Measurements from ENCODE around the gene KCNE4.

KCNE4 gene

DNA sequence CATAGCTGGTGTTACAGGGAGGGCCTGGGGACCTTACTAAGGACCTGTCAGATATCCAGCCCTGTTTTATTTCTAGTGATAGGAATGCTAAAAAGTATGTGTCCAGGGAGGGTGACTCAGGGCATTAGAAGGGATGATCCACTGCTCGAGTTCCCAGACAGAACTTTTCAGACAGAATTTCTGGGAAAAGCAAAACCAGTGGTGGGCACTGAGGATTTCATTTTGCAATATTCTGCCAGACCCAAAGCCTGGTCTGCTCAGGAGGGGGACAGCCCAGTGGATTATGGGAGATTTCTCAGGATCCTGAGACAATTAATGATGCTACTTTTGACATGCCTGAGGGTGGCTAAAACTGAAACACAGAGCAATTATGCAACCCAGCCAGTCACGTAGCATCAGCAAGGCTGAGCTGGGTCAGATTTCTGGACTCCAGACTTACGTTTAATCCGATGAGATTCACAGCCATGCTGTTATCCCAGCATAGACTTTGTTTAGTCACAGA, 4.7 kb upstream of the KCNE4 start:
- ATAC-seq: no peak
- Mint-ChIP-seq H3K27ac (no peak overlapping the region), H3K36me3 (no peaks in the 10 kb centered on the region), H3K4me1 (no peaks in the 10 kb centered on the region), H3K27me3 (peaks cover 8% of the 10 kb centered on the region), H3K4me3 (no peak overlapping the region), H3K9me3 (no peaks in the 10 kb centered on the region)

DNA sequence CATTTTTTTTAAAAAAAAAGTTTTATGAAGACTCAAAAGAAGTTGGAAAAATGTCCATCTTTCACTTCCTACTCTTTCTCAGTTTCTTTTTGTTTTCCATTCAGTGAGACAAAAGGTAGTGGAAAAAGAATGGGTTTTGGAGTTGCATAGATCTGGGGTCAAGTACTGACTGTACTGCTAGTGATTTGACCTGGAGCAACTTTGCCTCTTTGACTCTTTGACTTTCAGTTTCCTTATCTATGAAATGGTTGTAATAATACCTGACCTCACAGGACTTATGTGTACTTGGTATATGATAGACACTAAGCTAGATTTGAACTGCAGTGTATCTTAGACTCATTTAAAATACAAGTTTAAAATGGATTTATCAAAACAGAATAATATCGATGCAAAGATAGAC, 3.5 kb upstream of the KCNE4 start:
- no peak overlapping the region for H3K4me3 Mint-ChIP-seq
- H3K36me3 Mint-ChIP-seq: no peaks in the 10 kb centered on the region
- no peaks in the 10 kb centered on the region for H3K9me3 Mint-ChIP-seq
- H3K4me1 Mint-ChIP-seq: no peaks in the 10 kb centered on the region
- peaks cover 8% of the 10 kb centered on the region for H3K27me3 Mint-ChIP-seq
- no peak for ATAC-seq
- H3K27ac Mint-ChIP-seq: no peak overlapping the region

DNA sequence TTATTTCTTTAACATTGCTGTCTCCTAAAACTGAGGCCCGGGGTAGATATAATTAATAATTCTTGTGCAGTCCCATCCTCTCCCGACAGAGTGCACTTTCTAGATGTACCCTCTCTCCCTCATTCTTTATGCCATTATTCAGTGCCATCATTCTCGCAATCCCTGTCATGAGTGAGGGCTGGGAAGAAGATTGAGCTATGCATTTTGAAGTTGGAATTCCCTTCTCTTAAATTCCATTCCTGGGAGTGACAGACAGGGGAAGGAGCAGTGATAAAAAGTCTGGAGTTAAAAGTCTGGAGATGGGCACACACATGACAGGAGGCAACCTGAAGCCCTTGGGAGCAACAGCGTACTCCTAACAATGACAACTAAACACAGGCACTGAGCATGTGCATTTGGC, 2.6 kb upstream of the KCNE4 start:
- no peak overlapping the region for H3K27ac Mint-ChIP-seq
- no peaks in the 10 kb centered on the region for H3K36me3 Mint-ChIP-seq
- no peaks in the 10 kb centered on the region for H3K9me3 Mint-ChIP-seq
- H3K4me1 Mint-ChIP-seq: no peaks in the 10 kb centered on the region
- no peak for ATAC-seq
- H3K27me3 Mint-ChIP-seq: peaks cover 8% of the 10 kb centered on the region
- H3K4me3 Mint-ChIP-seq: no peak overlapping the region

DNA sequence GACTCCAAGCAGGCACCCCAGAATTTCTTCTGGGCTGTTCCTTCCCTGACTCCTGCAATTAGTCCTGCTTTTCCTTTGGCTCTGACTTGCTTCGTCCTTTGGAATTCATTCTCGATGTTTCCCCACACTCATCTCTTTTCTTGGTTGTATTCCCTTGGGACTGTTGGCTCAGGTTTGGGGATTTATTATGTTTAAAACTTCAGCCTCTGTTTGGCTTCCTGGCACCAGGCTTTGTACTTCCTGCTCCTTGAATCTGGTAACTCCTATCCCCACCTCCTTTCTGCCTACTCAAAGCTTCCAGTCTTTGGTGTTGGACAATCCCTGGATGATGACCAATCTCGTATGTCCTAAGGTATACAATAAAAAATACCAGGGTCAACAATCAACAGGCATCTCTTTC, 1.8 kb upstream of the KCNE4 start:
- Mint-ChIP-seq H3K27me3 (peaks cover 8% of the 10 kb centered on the region), H3K4me1 (no peaks in the 10 kb centered on the region), H3K27ac (no peak overlapping the region), H3K36me3 (no peaks in the 10 kb centered on the region), H3K9me3 (no peaks in the 10 kb centered on the region), H3K4me3 (no peak overlapping the region)
- ATAC-seq: no peak

DNA sequence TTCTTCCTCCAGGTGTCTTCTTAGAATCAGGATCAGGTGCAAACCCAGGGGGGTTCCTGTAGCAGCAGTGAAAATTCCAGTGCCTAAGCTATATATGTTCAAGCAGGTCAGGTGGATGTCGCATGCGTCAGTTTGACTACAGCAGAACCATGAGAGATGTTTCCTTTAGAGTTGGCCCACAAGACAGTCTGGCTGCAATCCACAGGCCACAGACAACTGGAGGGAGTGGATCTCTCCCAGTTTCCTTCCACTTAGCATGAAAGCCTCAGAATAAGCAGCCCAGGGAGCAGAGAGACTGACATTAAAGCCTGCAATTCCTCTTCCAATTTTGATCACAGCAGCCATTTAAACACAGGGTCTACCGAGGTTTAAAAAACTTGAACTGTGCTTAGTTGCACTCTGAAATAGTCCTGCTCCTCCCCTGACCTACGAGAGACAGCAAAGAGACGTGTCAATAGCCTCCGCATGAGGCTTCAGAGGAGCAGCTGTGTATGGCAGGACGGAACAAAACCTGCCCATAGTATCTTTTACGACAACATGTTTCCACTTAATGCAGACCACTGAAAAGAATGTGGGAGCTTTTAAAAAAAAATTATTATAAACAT, 988 bp upstream of the KCNE4 start:
- no peaks in the 10 kb centered on the region for H3K36me3 Mint-ChIP-seq
- H3K27ac Mint-ChIP-seq: no peak overlapping the region
- ATAC-seq: no peak
- H3K9me3 Mint-ChIP-seq: no peaks in the 10 kb centered on the region
- peaks cover 8% of the 10 kb centered on the region for H3K27me3 Mint-ChIP-seq
- H3K4me1 Mint-ChIP-seq: no peaks in the 10 kb centered on the region
- H3K4me3 Mint-ChIP-seq: no peak overlapping the region

DNA sequence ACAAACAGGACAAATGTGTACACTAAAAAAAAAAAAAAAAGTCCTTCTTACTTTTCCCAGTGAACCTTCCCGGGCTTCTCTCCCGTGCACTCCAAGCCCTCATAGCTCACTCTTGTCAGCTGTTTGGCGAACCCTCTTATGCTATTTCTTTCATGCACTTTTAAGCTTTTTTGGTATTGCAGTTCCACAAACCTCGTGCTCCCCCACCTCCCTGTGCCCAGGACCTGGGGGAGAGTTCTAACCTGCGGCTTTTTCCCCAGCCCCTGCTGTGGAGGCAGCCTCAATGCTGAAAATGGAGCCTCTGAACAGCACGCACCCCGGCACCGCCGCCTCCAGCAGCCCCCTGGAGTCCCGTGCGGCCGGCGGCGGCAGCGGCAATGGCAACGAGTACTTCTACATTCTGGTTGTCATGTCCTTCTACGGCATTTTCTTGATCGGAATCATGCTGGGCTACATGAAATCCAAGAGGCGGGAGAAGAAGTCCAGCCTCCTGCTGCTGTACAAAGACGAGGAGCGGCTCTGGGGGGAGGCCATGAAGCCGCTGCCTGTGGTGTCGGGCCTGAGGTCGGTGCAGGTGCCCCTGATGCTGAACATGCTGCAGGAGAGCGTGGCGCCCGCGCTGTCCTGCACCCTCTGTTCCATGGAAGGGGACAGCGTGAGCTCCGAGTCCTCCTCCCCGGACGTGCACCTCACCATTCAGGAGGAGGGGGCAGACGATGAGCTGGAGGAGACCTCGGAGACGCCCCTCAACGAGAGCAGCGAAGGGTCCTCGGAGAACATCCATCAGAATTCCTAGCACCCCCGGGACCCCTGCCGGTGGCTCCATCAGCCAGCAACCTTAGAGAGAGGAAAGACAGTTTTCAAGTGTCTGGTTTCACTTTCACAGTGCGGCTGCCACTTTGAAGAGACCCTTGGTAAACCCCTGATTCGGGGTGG, 826 bp downstream of the KCNE4 start:
- Mint-ChIP-seq H3K27me3 (peaks cover 3% of the 10 kb centered on the region), H3K4me3 (no peak overlapping the region), H3K4me1 (no peaks in the 10 kb centered on the region), H3K9me3 (no peaks in the 10 kb centered on the region), H3K27ac (no peak overlapping the region), H3K36me3 (no peaks in the 10 kb centered on the region)
- ATAC-seq: no peak

DNA sequence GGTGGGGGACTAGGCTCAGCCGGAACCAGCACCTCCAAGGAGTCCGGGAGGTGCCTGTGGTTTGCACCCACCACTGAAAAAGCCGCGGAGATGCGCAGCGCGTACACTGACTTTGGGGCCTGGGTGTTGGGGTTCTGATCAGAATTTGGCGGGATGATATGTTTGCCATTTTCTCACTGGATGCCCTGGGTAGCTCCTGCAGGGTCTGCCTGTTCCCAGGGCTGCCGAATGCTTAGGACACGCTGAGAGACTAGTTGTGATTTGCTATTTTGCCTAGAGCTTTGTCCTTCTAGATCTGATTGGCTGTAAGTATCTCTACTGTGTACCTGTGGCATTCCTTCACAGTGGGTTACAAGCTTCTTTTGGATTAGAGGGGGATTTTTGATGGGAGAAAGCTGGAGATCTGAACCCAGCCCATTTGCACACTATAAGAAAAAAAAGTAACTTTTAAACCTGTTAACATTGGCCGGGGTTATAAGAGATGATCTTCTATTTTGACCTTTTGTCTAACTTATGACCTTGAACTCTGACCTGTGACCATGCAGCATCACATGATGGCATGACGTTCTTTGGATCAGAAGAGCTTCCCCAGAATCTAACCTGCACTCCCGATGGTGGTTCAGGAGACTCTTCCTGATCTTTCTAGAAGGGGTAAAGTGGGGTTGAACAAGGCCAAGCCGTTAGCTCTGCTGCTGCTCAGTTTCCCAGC, 1.6 kb downstream of the KCNE4 start:
- H3K4me1 Mint-ChIP-seq: no peaks in the 10 kb centered on the region
- no peaks in the 10 kb centered on the region for H3K27me3 Mint-ChIP-seq
- H3K27ac Mint-ChIP-seq: no peak overlapping the region
- H3K4me3 Mint-ChIP-seq: no peak overlapping the region
- ATAC-seq: no peak
- no peaks in the 10 kb centered on the region for H3K36me3 Mint-ChIP-seq
- no peaks in the 10 kb centered on the region for H3K9me3 Mint-ChIP-seq

DNA sequence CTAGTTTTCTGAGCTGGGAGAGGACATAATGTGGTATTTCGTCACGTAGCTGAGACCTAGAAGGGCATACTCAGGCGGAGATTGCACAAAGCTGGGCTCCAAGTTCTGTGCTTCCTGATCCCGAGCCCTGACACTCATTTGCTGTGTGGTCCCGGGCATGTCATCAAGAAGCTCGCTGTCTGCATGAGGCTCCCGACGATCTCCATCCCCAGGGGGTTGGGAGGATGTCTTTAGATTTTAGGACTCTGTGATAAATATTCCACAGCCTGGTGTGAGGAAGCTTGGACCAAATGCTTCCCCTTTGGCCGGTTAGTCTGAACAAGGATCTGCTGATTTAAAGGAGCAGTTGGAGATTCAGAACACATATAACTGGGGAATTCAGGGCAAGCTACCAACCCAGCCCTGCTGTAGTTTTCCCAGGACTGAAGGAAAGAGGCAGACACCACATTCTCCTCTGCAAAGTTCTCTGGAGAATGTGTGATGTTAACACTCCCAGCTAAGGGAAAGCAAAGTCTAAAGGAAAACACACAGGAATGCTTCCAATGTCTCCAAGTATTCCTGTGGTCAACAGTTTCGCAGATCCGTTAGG, 2.3 kb downstream of the KCNE4 start:
- H3K4me3 Mint-ChIP-seq: no peak overlapping the region
- no peaks in the 10 kb centered on the region for H3K27me3 Mint-ChIP-seq
- no peak overlapping the region for H3K27ac Mint-ChIP-seq
- H3K36me3 Mint-ChIP-seq: no peaks in the 10 kb centered on the region
- ATAC-seq: no peak
- H3K9me3 Mint-ChIP-seq: no peaks in the 10 kb centered on the region
- no peaks in the 10 kb centered on the region for H3K4me1 Mint-ChIP-seq

DNA sequence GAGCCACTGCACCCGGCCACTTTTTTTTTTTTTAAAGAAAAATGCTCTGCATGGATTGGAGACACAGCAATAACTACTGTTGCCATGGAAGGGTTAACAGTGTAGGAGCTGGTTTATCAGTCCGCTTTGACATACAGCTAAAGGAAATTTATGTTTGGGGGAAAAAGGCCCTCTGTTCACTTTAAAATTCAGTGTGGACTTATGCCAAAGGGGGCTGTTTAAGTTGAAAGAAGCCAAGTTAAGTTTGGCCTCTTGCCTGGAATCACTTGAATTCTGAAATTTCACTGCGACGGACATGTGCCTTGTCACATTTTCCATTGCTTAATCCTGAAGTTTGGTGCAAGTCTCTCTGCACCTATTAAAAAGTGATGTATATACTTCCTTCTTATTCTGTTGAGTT, 3.1 kb downstream of the KCNE4 start:
- Mint-ChIP-seq H3K4me1 (no peaks in the 10 kb centered on the region), H3K9me3 (no peaks in the 10 kb centered on the region), H3K27me3 (no peaks in the 10 kb centered on the region), H3K27ac (no peak overlapping the region), H3K36me3 (no peaks in the 10 kb centered on the region), H3K4me3 (no peak overlapping the region)
- no peak for ATAC-seq

DNA sequence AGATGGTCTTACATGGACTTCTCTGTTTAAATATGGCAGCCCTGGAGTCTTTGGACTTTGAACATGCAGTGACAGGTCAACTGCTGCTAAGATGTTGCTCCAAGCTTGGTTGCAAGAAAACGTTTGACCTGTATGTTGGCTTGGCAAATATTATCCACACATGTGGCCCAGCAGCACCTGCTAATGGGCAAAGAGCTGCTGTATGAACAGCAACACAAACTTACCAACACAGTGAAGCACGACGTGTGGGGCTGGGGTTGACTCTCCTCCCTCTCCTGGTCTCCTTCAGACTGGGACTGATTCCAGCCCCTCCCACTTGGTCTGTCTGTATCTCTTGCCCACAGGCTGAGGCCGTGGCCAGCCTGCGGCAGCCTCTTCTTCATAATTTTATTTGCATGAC, 3.8 kb downstream of the KCNE4 start:
- no peaks in the 10 kb centered on the region for H3K36me3 Mint-ChIP-seq
- H3K4me3 Mint-ChIP-seq: no peak overlapping the region
- no peaks in the 10 kb centered on the region for H3K9me3 Mint-ChIP-seq
- H3K4me1 Mint-ChIP-seq: no peaks in the 10 kb centered on the region
- no peak for ATAC-seq
- no peak overlapping the region for H3K27ac Mint-ChIP-seq
- H3K27me3 Mint-ChIP-seq: no peaks in the 10 kb centered on the region

DNA sequence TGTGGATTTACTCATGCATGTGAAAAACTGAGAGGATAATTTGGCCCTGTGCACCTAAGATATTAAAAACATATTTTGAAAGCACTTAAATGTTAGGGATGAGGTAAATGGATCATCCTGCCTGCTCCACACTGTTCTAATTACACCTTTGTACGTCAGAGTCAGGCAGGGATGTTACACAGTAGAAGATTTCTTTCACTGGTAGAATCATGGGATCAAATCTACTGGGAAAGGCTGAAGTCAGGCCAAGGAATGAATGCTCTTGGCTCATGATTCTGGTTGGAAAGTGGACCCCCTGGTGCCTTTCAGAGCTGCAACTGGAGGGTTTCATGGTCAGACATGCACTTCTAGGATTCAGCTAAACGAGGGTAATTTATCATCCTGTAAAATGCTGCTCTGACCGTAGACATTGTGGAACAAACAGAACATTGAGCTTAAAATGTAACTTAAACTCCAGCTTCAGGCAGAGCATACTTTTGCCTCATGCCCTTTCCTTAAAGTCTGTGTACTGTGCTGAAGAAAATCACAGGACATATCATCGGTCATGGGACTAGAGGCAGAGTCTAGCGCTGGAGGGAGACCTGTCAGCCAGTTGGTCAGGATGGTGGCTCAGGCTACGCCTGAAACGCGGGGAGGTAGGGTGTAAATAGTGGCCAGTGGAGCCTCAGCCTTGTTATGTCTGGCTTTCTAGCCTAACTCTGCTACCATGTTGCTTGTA, 4.9 kb downstream of the KCNE4 start:
- ATAC-seq: no peak
- no peaks in the 10 kb centered on the region for H3K9me3 Mint-ChIP-seq
- H3K4me3 Mint-ChIP-seq: no peak overlapping the region
- H3K4me1 Mint-ChIP-seq: no peaks in the 10 kb centered on the region
- H3K27ac Mint-ChIP-seq: no peak overlapping the region
- no peaks in the 10 kb centered on the region for H3K36me3 Mint-ChIP-seq
- no peaks in the 10 kb centered on the region for H3K27me3 Mint-ChIP-seq

DNA sequence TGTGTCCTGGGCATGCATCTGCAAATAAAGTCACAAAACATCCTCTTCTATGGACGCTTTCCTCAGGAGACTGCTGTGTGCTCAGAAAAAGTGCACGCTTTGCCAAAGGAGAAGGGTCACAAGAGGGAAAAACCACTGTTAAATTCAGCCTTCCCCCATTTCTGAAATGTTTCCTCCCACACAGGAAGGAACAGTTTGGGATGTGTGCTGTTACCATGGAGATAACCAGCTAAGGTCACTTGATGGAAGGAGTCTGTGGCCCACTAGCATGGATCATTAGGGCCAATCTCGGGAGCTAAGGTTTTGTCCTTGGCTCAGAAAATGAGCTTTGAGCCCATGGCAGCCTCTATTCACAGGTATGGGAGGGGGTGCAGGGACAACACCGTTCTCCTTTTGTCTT, 5.6 kb downstream of the KCNE4 start:
- H3K9me3 Mint-ChIP-seq: no peaks in the 10 kb centered on the region
- H3K36me3 Mint-ChIP-seq: no peaks in the 10 kb centered on the region
- no peak for ATAC-seq
- no peak overlapping the region for H3K27ac Mint-ChIP-seq
- no peaks in the 10 kb centered on the region for H3K4me1 Mint-ChIP-seq
- H3K27me3 Mint-ChIP-seq: no peaks in the 10 kb centered on the region
- no peak overlapping the region for H3K4me3 Mint-ChIP-seq

DNA sequence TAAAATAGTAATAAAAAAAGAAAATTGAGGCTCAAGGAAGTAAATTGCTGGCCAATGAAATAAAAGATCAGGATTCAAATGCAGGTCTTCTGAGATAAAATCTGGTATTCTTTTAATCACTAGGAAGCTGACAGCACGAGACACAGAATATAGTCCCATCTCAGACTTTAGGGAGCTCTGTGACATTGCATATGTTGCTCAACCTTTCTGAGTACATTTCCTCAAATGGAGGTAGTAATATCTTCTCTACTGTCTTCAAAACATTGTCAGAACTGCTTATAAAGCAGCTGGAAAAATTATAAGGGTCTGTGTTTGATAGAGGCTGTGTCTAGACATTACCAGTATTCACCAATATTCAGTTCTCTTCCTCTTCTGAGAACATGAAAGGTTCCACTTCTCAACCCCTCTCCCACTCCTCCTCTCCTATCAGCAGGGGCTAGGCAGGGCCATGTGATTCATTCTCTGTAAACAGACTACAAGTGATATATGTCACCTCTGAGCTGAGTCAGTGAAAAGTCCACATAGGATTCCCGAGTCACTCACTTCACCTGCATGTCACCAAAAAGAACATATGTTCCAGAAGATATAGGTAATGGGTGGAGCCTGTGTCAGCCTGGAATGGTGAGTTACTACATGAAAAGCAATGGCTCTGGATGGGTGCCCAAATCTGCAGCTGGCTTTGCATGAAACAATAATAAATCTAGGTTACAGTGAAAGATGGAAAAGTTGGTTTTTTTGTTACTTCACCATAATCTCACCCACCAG, 7.1 kb downstream of the KCNE4 start:
- ATAC-seq: no peak
- Mint-ChIP-seq H3K4me3 (no peak overlapping the region), H3K4me1 (no peaks in the 10 kb centered on the region), H3K27ac (no peak overlapping the region), H3K36me3 (no peaks in the 10 kb centered on the region), H3K27me3 (no peaks in the 10 kb centered on the region), H3K9me3 (no peaks in the 10 kb centered on the region)

DNA sequence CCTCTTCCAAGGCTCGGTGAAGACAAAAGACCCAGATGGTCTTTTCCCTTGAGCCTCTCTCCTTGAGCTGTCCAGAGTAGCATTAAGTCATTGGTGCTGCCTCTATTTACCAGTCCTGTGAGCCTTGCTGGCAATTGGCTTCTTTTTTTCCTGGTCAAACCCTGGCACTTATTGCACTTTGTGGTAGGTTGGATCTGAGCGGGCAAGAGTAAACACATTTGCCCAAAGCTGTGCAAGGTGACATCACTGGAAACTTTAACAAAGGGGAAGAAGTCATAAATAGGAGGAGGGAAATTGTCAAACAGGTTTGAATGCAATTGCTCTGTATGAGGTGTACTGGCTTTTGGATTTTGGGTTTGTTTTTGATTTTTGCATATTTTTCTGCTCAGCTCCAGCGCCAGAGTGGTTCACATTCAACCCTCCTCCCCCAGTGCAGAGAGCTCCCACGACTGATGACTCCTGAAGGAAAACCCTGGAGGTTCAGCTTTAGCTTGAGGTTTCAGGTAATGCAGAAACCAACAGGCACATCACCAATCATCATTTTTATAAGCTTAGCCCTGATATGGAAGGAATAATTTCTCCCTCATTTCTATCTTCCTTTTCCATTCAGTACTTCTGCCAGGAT, 8.3 kb downstream of the KCNE4 start:
- Mint-ChIP-seq H3K4me3 (no peak overlapping the region), H3K27ac (no peak overlapping the region), H3K4me1 (no peaks in the 10 kb centered on the region), H3K27me3 (no peaks in the 10 kb centered on the region), H3K9me3 (no peaks in the 10 kb centered on the region), H3K36me3 (no peaks in the 10 kb centered on the region)
- no peak for ATAC-seq

All from stimulated activated memory B cell treated with anti-CD40 and anti-IgM and Interleukin-4, amounts not matched to agents 10 μg/mL and 1 μg/mL and 100 μg/mL, for 72 hours (primary cell).